NB4 (cell line): ENCODE measurements around the gene GET3.

ENCODE experiments used
- POLR2A ChIP-seq: IDR thresholded peaks from 2 replicates; pipeline ENCODE4 v1.6.1; 2011; ENCODE audit warnings: mild to moderate bottlenecking; ENCODE audit not compliant: insufficient read length; ENCODE audit errors: extremely low read depth
- TF ChIP-seq, protein P1 (sequence below): IDR thresholded peaks from one replicate; pipeline ENCODE4 v1.5.1; 2012; ENCODE audit warnings: low read depth, low read length

DNA sequence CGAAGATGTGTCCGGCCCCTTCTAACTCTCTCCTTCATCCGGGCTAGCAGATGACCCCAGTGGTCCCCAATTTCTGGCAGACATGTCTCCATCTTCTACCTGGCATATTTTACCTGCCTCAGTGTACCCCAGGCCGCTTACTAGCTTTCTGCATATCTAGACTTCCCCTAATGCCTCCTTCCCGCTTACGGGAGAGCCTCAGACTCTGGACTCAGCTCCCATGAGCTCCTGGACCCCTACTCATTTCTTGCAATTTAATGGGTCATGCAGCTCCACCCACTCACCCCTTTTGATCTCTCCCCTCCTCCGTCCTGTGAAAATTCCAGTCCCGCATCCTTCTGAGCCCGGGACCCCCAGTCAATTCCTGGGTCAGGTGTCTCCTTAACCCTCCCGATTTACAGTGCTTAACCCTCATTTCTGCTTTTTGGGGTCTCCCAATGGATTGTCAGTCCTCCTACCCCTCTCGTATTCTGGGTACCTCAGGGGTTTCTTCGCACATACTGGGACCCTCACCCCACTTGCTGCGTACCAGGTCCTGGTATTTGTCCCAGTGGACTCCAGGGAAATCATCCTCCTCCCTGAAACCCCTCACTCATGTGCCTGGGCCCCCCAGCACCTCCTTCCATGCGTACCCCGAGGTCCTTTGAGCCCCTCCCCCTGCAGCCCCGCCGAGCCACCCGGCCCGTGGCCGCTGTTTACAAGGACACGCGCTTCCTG, 53.5 kb downstream of the GET3 start:
- TF ChIP-seq, protein P1, sequence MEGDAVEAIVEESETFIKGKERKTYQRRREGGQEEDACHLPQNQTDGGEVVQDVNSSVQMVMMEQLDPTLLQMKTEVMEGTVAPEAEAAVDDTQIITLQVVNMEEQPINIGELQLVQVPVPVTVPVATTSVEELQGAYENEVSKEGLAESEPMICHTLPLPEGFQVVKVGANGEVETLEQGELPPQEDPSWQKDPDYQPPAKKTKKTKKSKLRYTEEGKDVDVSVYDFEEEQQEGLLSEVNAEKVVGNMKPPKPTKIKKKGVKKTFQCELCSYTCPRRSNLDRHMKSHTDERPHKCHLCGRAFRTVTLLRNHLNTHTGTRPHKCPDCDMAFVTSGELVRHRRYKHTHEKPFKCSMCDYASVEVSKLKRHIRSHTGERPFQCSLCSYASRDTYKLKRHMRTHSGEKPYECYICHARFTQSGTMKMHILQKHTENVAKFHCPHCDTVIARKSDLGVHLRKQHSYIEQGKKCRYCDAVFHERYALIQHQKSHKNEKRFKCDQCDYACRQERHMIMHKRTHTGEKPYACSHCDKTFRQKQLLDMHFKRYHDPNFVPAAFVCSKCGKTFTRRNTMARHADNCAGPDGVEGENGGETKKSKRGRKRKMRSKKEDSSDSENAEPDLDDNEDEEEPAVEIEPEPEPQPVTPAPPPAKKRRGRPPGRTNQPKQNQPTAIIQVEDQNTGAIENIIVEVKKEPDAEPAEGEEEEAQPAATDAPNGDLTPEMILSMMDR = no peak
- no peak for TF ChIP-seq POLR2A
